ENCODE measurements around the gene EPC1. TPM values are rescaled to one million over a fixed set of nuclear protein-coding genes. Genes with fewer than 3 reads are reported as not detected.

The EPC1 gene
- total RNA-seq, 4 donors from 2014 or later, result 40.3 to 148 (median 62.2) TPM

GRCh38 chr10:32268788-32269187, 78.2 kb downstream of the EPC1 start:
- intact Hi-C loops (cut with DNase I; ENCODE audit: low total_unique reads), result no loop called here
- Histone ChIP-seq H3K4me3 (no peak overlapping the region), H3K4me1 (no peaks in the 10 kb centered on the region), H3K27ac (no peak overlapping the region), H3K9me3 (no peaks in the 10 kb centered on the region), H3K27me3 (no peaks in the 10 kb centered on the region), H3K36me3 (peaks cover 0 to 53% (median 16%) of the 10 kb centered on the region in 4 donors)
- DNase-seq, result no peak
- in situ Hi-C loops (cut with MboI; ENCODE audit: low pct_ligation_motif_present in 1 of 4, low pct_unique_long_range_greater_than_20kb in 1 of 4, low sequenced_read_pairs in 3 of 4), result loop anchor here in 1 of 4 donors (25.0 kb wide), 1 partner anchor 94 kb away; no protein-coding TSS in a partner anchor
- 83 to 93% methylated on average over 4 of the region's 4 CpGs for WGBS, 2 donors (ENCODE audit: low coverage in 1 of 2)
- no peak for TF ChIP-seq POLR2A (IDR thresholded peaks at IDR 0.05)
- TF ChIP-seq EP300 (IDR thresholded peaks at IDR 0.05; ENCODE audit: low read depth), result no peak
- TF ChIP-seq POLR2AphosphoS5 (IDR thresholded peaks at IDR 0.05), result no peak
- TF ChIP-seq CTCF (IDR thresholded peaks at IDR 0.05), result no peak

- Histone ChIP-seq H3K27me3 (no peaks in the 10 kb centered on the region), H3K4me3 (no peak overlapping the region), H3K27ac (no peak overlapping the region), H3K9me3 (no peaks in the 10 kb centered on the region), H3K36me3 (peaks cover 0 to 39% (median 12%) of the 10 kb centered on the region in 4 donors), H3K4me1 (no peaks in the 10 kb centered on the region)
- no peak for TF ChIP-seq POLR2AphosphoS5 (IDR thresholded peaks at IDR 0.05)
- no peak for TF ChIP-seq POLR2A (IDR thresholded peaks at IDR 0.05)
- no peak for TF ChIP-seq CTCF (IDR thresholded peaks at IDR 0.05)
- TF ChIP-seq EP300 (IDR thresholded peaks at IDR 0.05; ENCODE audit: low read depth), result no peak
- in situ Hi-C loops (cut with MboI; ENCODE audit: low pct_ligation_motif_present in 1 of 4, low pct_unique_long_range_greater_than_20kb in 1 of 4, low sequenced_read_pairs in 3 of 4), result loop anchor here in 1 of 4 donors (25.0 kb wide), 1 partner anchor 95 kb away; no protein-coding TSS in a partner anchor
- 78 to 88% methylated on average over 3 to 5 of the region's 5 CpGs for WGBS, 2 donors (ENCODE audit: low coverage in 1 of 2)
- intact Hi-C loops (cut with DNase I; ENCODE audit: low total_unique reads), result no loop called here
- no peak for DNase-seq
Measured at GRCh38 chr10:32266979-32267378, 80.0 kb downstream of the EPC1 start.

- no peaks in the 10 kb centered on the region for H3K9me3 ChIP-seq
- TF ChIP-seq POLR2AphosphoS5 (IDR thresholded peaks at IDR 0.05) (no peak), POLR2A (IDR thresholded peaks at IDR 0.05) (no peak), EP300 (IDR thresholded peaks at IDR 0.05; ENCODE audit: low read depth) (no peak), CTCF (IDR thresholded peaks at IDR 0.05) (no peak)
- H3K4me1 ChIP-seq, result no peaks in the 10 kb centered on the region
- H3K27me3 ChIP-seq, result no peaks in the 10 kb centered on the region
- H3K27ac ChIP-seq, result no peak overlapping the region
- 97 to 100% methylated on average over 2 of the region's 2 CpGs for WGBS, 2 donors (ENCODE audit: low coverage in 1 of 2)
- in situ Hi-C loops (cut with MboI; ENCODE audit: low pct_ligation_motif_present in 1 of 4, low pct_unique_long_range_greater_than_20kb in 1 of 4, low sequenced_read_pairs in 3 of 4), result loop anchor here in 1 of 4 donors (25.0 kb wide), 1 partner anchor 96 kb away; no protein-coding TSS in a partner anchor
- no peak overlapping the region for H3K4me3 ChIP-seq
- no peak for DNase-seq
- intact Hi-C loops (cut with DNase I; ENCODE audit: low total_unique reads), result no loop called here
- peaks cover 0 to 36% (median 10%) of the 10 kb centered on the region in 4 donors for H3K36me3 ChIP-seq
Measured at GRCh38 chr10:32266566-32266965, 80.4 kb downstream of the EPC1 start.

GRCh38 chr10:32265756-32266155, 81.2 kb downstream of the EPC1 start:
- Histone ChIP-seq H3K27me3 (no peaks in the 10 kb centered on the region), H3K4me1 (no peaks in the 10 kb centered on the region), H3K4me3 (no peak overlapping the region), H3K27ac (no peak overlapping the region), H3K36me3 (peaks cover 0 to 28% (median 6%) of the 10 kb centered on the region in 4 donors), H3K9me3 (no peaks in the 10 kb centered on the region)
- DNase-seq, result no peak
- 93 to 100% methylated on average over 1 to 2 of the region's 2 CpGs for WGBS, 2 donors (ENCODE audit: low coverage in 1 of 2)
- TF ChIP-seq POLR2AphosphoS5 (IDR thresholded peaks at IDR 0.05), result no peak
- intact Hi-C loops (cut with DNase I; ENCODE audit: low total_unique reads) (no loop called here), in situ Hi-C loops (cut with MboI; ENCODE audit: low pct_ligation_motif_present in 1 of 4, low pct_unique_long_range_greater_than_20kb in 1 of 4, low sequenced_read_pairs in 3 of 4) (loop anchor here in 1 of 4 donors (25.0 kb wide), 1 partner anchor 97 kb away; no protein-coding TSS in a partner anchor)
